HG03565 (cell line): ENCODE measurements around the gene GTSF1L.

ENCODE experiments used
- ATAC-seq: cut with Tn5 transposase; IDR thresholded peaks from one replicate; pipeline ENCODE4 v1.9.1; 2021; ENCODE audit warnings: mild to moderate bottlenecking, moderate library complexity; ENCODE audit not compliant: unreplicated experiment

Gene GTSF1L

GRCh38 chr20:43717616-43717995 is 9.2 kb downstream of the GTSF1L start:
- no peak for ATAC-seq

DNA sequence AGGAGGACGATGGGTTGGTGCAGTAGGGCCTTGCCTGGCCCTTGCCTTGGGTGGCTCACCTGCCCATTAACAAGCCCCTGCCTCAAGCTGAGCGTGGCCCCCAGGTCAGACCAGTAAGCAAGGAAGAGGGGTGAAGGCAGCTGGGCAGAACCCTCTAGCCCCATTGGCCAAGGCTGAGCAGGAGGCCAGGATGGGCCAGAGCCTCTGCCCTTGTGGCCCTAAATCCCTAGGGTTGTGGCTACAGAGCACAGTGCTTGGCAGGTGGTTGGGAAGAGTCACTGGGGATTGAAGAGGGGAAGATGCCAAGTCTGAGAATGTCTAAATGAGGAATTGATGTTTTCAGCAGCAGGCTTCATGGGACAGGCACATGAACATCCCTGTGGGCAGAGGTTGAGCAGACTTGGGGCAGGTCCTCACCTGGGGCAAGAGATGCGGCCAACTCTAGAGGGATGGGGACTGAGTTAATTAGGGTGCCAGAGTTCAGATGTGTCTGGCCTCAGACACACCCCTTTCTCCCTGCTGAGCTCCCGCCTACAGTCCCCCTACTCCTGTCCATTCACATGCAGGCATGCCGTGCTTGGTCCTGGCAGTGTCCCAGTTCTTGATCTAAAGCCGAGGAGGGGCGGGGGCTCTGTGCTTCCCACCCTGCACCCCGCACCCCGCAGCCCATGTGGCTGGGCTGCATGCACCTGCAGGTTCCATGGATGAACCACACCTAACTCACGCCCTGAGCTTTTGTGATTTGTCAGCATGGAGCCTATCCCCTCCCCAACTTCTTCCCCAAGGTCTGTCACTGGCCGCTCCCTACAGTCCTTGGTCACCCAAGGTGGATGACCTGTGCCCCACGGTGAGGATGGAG is 9.8 kb downstream of the GTSF1L start:
- ATAC-seq = no peak

GRCh38 chr20:43716123-43716522 is 10.7 kb downstream of the GTSF1L start:
- ATAC-seq = no peak

DNA sequence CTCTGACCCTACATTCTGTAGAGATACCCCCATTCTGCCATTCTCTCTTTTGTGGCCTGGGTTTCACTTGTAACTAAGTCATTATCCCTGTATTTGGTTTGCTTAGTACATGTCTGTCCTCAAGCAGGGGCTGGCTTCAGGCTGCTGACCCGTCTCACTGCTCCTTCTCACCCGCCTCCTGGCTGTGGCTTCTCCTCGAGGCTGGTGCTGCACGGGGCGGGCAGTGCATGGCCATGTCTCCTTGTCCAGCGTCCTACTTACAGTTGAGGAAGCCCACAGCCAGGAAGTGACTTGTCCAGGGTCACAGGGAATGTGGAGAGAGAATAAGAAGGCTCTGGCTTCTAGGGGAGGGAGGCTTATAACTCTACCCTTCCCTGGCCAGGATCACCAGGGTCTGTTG is 11.3 kb downstream of the GTSF1L start:
- no peak for ATAC-seq

DNA sequence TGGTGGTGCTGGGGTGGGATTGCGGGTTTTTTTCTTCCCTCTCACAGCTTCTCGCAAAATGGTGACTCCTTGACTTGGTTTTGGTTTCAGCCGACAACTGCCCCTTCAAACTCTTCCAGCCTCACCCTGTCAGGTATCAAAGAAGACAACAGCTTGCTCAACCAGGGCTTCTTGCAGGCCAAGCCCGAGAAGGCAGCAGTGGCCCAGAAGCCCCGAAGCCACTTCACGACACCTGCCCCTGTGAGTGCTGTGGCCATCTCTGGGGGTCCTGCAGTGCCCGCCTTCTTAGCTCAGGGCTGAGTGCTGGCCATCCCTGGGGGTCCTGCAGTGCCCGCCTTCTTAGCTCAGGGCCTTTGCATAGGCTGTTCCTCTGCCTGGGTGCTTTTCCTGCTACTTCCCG is 11.8 kb downstream of the GTSF1L start:
- ATAC-seq = no peak

GRCh38 chr20:43711098-43711654 is 15.6 kb downstream of the GTSF1L start:
- no peak for ATAC-seq

DNA sequence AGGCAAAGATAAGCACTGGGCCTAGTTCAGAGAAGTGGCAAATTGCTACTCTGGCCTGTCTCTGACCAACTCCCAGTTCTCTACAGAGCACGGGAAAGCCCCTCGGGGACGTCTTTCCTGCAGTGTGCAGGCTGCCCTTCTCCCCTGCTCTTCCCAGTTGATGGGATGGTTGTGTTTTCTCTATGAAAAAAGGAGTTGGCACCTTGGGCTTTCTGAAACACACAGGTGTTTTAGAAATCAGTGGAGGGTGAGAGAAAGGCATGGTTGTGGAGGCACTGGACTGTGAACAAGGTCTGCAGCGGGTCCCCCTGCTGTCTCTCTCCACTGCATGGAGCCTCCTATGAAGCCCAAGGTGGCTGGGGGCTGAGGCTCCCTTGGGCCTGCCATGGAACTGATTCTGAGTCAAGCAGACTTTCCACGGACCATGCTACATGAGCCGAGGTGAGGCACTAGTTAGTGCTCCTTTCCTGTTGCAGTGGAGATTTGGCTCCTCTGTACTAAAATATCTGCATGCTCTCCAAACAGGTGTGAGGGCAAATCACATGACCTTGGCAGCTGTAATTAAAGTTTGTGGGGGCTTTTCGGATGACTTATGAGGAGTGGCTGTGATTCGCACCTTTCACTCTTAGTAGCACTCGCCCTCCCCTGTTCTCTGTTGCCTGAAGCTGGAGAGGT is 16.3 kb downstream of the GTSF1L start:
- ATAC-seq = no peak

DNA sequence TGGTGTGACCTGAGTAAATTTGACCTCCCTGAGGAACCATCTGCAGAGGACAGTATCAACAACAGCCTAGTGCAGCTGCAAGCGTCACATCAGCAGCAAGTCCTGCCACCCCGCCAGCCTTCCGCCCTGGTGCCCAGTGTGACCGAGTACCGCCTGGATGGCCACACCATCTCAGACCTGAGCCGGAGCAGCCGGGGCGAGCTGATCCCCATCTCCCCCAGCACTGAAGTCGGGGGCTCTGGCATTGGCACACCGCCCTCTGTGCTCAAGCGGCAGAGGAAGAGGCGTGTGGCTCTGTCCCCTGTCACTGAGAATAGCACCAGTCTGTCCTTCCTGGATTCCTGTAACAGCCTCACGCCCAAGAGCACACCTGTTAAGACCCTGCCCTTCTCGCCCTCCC is 24.3 kb downstream of the GTSF1L start:
- no peak for ATAC-seq

GRCh38 chr20:43700627-43701026 is 26.2 kb downstream of the GTSF1L start:
- no peak for ATAC-seq

DNA sequence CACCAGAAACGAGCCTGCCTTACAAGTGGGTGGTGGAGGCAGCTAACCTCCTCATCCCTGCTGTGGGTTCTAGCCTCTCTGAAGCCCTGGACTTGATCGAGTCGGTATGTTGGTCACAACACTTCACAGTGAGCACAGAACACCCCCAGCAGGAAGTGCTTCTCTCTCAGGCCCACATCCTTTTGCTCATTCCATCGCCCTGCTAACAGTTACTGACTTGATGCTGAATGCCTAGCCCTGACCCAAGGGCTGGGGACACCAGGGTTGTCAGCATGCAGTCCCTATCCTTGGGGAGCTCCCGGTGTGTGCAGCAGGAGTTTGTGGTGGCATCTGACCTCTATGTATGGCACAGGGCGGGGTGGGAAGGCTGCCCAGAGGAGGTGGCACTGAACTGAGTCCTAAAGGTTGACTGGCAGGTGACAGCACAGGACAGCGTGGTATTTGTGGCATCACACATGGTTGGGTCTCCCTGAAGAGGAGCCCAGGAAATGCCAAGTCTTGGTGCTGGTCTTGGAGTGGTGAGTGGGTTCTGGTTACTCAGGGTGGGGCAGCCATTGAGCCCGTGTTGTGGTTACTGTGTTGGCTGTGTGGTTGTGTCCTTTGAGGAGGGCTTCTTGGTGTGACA is 26.7 kb downstream of the GTSF1L start:
- no peak for ATAC-seq

GRCh38 chr20:43695571-43695970 is 31.2 kb downstream of the GTSF1L start:
- ATAC-seq = no peak

- no peak for ATAC-seq
Measured at GRCh38 chr20:43694763-43695162, 32.0 kb downstream of the GTSF1L start.

GRCh38 chr20:43691928-43692524 is 34.8 kb downstream of the GTSF1L start:
- no peak for ATAC-seq

DNA sequence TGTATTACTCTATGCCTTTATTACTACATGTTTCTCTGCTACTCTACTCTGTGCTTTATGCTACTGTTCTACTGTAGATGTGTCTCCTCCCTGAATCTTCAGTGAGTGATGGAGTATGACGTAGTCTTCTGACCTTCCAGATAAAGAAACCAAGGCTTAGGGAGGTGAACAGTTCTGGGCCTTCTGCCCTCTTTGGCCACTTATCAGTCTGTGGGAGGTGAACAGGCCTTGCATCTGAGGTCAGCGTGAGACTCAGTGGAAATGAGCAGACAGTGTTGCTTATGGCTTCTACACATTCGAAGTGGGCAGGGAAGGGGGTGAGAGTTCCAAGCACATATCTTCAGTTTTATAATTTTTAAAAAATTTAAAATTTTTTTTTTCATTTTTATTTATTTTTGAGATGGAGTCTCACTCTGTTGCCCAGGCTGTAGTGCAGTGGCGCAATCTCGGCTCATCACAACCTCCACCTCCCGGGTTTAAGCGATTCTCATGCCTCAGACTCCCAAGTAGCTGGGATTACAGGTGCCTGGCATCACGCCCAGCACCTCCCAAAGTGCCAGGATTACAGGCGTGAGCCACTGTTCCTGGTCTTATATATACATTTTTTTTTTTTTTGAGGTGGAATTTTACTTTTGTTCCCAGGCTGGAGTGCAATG is 35.7 kb downstream of the GTSF1L start:
- no peak for ATAC-seq

- ATAC-seq = no peak
Measured at GRCh38 chr20:43689165-43689564, 37.6 kb downstream of the GTSF1L start.

GRCh38 chr20:43686820-43687219 is 40.0 kb downstream of the GTSF1L start:
- no peak for ATAC-seq

DNA sequence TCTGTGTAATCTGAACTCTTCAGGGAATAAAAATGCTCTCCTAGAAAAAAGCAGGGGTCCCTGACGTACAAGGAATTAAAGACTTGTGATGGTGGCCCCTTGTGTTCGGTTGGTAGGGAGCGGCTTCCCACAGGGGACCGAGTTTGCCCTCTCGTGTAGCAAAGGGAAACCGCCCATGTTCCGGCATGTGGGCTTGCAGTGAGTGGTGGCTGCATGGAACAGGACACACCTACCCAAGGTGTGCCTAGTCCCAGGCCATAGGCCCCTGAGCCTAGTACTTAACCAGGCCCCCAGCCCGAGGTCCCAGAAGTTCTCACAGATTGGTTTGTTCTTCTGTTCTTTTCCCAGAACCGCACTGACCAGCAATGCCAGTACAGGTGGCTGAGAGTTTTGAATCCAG is 44.4 kb downstream of the GTSF1L start:
- peak; percentile 3 for ATAC-seq

DNA sequence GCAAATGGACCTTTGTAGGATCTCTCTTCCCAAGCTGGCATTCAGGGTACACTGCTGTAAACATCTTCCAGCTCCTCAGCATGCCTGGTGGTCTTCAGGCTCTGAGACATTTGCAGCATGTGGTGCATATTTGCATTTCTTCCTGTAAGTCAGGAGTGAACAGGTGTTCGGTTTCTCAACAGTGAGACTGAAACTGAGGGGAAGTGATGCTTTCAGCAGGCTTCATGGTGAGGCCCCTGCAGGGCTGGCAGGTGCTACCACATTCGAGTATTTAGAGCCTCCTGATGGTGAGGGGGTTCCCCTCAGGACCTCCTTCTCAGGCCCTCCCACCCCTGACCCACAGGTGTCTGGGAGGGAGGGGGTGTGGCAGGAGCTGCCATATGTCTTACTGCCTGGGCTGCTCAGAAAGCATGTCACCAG is 44.8 kb downstream of the GTSF1L start:
- ATAC-seq = peak; percentile 92

- ATAC-seq = no peak
Measured at GRCh38 chr20:43681468-43681942, 45.3 kb downstream of the GTSF1L start.

GRCh38 chr20:43680981-43681380 is 45.8 kb downstream of the GTSF1L start:
- no peak for ATAC-seq

GRCh38 chr20:43676368-43676767 is 50.4 kb downstream of the GTSF1L start:
- ATAC-seq = no peak
